Cardiac septum (tissue), 1 donor: ENCODE results near the gene CYLC1. TPM values are rescaled to one million over a fixed set of nuclear protein-coding genes. Genes with fewer than 3 reads are reported as not detected.

ENCODE experiments used
- DNase-seq: peaks from one replicate; pipeline ENCODE4 v3.0.0-alpha.2; 2020; ENCODE audit warnings: low spot score
- intact Hi-C: fragments of 100-400 bp; cut with DNase I; formaldehyde crosslinking; loops from one replicate; pipeline ENCODE4 v1.14.0; 2022
- long read RNA-seq: library from polyadenylated mRNA; unstranded; transcript quantifications from one replicate; pipeline ENCODE4 v2.0.0, GENCODE V29; 2021
- total RNA-seq: library from RNA; stranded (reverse); fragmentation: NEBNext Ultra II Directional; extraction: Animal tissue kit (Norgen Biotek cat#: 25700); gene quantifications from one replicate; pipeline ENCODE4 v1.2.1, GENCODE V29; 2021
- donor health status: DM: no; HTN: no; CAD: no.

CYLC1 gene, protein sequence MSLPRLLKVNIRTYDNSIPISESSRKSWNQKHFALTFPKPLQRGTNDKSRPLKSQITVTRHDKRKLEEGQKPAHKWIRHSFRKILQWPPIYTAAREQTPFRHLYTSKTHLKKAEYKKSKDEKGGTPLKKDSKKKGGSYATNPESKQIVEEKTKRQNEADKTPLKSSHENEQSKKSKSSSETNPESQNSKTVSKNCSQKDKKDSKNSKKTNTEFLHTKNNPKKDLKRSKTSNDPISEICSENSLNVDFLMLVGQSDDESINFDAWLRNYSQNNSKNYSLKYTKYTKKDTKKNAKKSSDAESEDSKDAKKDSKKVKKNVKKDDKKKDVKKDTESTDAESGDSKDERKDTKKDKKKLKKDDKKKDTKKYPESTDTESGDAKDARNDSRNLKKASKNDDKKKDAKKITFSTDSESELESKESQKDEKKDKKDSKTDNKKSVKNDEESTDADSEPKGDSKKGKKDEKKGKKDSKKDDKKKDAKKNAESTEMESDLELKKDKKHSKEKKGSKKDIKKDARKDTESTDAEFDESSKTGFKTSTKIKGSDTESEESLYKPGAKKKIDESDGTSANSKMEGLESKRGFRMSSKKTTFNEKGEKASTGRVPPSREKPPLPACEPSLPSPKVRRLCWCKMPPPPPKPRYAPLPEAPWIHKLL
- total RNA-seq: not detected
- long read RNA-seq: 0 reads

DNA sequence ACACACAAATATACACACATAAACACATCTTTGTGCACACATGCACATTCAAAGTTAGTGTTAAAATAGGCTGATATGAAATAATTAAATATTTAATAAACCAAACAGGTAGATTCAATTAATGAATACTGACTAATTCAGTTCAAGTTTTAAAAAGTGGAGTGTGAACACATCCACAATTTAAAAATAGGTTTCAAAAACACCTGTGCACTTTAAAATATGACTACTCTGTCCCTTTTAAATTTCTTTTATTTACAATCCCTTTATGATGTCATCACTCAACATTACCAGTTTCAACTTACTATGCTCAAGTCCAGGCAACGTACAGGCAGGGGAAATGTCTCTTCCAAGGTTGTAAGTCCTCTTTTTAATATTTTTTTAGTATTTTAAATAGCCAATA is at the start of gene CYLC1:
CYLC1 (plus strand) TSS at position 301 of the 400 bp plus-strand sequence; CDS start at position 338, 37 bp downstream.
- no peak for DNase-seq
- intact Hi-C loops: no loop called here

DNA sequence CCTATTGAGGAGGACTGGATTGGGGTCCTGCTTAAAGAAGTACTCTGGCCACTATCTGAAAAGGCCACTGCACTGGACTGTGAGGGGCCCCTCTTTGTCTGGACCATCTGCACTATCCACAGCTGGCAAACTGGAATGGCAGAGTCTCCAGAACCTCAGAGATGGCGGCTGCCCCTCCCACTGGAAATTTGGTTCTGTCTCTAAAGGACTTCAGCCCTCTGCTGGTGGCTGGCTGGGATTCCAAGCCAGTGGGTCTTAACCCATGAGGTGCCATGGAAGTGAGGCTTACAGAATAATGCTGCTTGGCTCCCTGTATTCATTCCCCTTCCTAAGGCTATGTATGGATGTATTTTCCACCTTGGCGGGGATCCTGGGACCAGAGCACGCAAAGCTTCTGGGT is 41.6 kb upstream of the CYLC1 start:
- no peak for DNase-seq
- intact Hi-C loops: no loop called here

DNA sequence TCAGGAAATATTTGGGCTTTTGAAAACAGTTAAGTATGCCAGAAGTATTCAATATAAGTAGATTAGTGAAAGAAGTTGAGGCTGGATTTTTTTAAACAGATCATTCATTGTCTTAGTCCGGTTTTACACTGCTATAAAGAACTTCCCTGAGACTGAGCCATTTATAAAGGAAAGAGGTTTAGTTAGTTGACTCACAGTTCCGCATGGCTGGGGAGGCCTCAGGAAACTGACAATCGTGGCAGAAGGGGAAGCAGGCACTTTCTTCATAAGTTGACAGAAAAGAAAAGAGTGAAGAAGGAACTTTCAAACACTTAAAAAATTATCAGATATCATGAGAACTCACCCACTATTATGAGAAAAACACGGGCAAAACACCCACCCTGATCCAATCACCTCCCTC is 31.1 kb upstream of the CYLC1 start:
- no peak for DNase-seq
- intact Hi-C loops: no loop called here

DNA sequence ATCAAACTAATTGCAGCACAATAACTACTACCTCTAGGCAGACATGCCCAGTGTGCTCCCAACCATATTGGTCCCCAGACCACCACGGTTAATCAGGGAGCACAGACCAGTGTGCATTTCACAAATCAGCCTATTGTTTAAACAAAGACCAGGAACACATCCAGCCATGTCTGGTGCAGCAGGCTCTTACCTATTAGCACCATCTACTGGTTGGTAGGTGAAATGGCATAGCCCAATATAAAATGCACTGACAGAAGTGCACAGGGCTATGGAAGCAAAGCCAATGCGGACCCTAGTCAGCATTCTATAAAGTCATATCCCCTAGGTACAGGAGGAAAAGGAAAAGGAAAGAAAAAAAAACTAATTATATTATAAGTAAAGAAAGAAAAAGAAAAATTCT is 15.5 kb upstream of the CYLC1 start:
- intact Hi-C loops: no loop called here
- DNase-seq: no peak

DNA sequence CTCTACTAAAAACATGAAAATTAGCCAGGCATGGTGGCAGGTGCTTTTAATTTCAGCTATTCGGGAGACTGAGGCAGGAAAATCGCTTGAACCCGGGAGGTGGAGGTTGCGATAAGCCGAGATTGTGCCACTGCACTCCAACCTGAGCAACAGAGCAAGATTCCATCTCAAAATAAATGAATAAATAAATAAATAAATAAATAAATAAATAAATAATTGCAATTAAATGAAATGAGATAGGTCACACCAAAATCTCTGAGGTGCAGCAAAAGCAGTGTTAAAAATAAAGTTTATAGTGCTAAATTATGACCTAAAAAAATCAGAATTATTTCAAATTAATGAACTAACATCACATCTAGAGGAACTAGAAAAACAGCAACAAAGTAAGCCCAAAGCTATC is 13.6 kb upstream of the CYLC1 start:
- intact Hi-C loops: no loop called here
- no peak for DNase-seq

DNA sequence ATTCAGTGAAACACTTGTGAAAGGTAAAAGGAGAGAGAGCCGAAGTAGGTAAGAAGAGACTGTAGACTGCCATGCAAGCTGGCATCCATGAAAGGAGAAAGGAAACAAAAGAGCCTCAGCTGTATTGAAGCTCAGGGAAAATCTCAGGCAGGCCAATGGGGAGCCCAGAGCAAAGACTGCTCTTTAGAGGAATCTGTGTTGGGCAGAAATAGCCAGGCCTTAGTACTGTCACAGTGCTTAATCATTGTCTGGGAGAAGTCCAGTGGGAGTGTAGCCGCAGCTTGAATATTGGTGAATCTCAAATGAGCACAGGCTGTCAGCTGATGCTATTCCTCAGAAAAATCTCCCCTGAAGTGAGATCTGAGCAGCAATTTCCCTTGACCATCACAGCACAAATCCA is 27.6 kb downstream of the CYLC1 start:
- intact Hi-C loops: no loop called here
- no peak for DNase-seq

DNA sequence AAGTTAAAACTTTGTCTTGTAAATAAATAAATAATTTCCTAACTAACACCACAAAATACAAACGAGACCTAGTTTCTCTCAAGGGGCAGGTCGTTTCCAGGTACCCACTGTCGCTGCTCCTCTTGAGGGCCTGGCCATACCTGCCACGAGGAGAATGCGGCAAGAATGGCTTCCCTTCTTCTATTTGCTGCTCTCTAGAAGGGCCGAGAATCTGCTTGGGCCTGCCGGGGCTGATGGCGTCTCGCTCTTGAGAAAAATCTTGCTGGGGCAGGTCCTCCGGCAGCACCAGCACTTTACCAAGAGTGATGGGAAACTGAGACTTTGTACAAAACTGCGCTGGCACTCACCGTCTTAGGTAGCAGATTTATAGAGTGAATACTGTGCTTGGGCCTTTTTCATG is 31.5 kb downstream of the CYLC1 start:
- DNase-seq: no peak

DNA sequence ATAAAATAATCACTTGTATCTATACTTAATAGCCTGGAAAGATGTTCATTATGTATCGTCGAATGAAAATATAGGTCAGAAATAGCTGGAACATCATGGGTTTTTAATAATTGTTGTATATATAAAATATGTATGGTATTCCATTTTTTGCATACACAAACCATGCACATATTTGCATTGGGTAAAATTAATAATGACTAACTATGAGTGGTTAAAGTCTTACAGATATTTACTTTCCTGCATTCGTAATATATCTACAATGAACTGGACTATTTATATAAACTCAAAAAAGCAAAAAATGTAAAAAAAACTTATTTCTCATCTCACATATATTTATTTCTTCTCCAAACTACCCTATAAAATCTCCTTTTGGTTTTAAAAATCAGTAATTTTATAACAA is 46.0 kb downstream of the CYLC1 start:
- intact Hi-C loops: no loop called here

More for the DNA sequence above, 31.5 kb downstream of the CYLC1 start:
- intact Hi-C loops: no loop called here

DNA sequence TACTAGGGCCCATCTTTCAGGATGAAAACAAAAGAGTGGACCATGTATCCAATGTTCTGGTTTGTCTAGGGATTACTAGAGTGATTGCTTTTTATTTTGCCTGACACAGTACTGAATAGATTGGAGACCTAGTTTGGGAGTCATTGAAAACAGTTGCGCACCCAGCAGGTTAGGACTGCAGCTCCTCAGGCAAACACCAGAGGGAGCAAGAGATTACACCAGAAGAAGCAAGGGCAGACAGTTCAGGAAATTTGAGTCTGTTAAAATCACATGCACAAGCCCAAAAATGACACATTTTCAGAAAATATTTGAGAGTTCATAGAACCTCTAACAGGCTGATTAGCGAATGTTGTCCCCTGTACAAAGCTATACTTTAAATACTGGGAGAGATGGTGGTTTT is 55.6 kb downstream of the CYLC1 start:
- intact Hi-C loops: no loop called here
- no peak for DNase-seq

More for the DNA sequence above, 46.0 kb downstream of the CYLC1 start:
- DNase-seq: no peak

DNA sequence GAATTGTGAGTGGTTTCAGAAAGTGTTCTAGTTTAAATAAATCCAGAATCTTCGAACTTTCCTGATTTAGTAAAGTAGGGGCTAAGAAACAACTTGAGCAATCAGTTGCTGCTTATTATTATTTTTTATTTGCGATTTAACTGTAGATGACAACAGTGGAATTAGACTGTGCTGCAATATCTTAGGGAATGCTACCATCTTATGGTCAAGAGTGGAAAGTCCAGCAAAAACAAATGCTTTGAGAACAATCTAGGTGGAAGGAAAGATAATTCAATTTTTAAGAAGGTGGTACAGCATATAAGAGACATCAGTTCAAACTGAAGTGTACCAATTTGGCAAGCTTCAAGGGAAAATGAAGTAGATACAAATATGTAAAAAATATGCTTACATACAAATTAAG is 73.3 kb downstream of the CYLC1 start:
- intact Hi-C loops: no loop called here
- DNase-seq: no peak
